Liver (tissue), 9 donors: ENCODE measurements around the gene ITM2A. TPM values are rescaled to one million over a fixed set of nuclear protein-coding genes. Genes with fewer than 3 reads are reported as not detected.

Experiments
- DNase-seq: peaks from one replicate; pipeline ENCODE4 v3.0.0-alpha.2; 2017; ENCODE audit warnings: low spot score
- H3K27ac ChIP-seq, 2 donors: one replicate each; pipeline ENCODE4 v1.7.0; 2013; ENCODE audit warnings: inconsistent platforms in 2 of 2, low read length in 2 of 2, control low read depth in 1 of 2, low read depth in 1 of 2, mild to moderate bottlenecking in 1 of 2
- H3K27me3 ChIP-seq, 4 donors: one replicate each; pipeline versions ENCODE4 v1.6.1 to v1.7.0; 2013; ENCODE audit warnings: low read length in 3 of 4, inconsistent platforms in 1 of 4, mild to moderate bottlenecking in 1 of 4, moderate library complexity in 1 of 4; ENCODE audit not compliant: control insufficient read depth in 4 of 4, insufficient read depth in 4 of 4
- H3K36me3 ChIP-seq, 4 donors: one replicate each; pipeline versions ENCODE4 v1.6.1 to v1.7.0; 2013; ENCODE audit warnings: low read length in 3 of 4, mild to moderate bottlenecking in 3 of 4, low read depth in 1 of 4, moderate library complexity in 1 of 4; ENCODE audit not compliant: control insufficient read depth in 4 of 4, insufficient read depth in 3 of 4
- H3K4me1 ChIP-seq, 4 donors: one replicate each; pipeline versions ENCODE4 v1.6.1 to v1.7.0; 2013; ENCODE audit warnings: low read length in 3 of 4, mild to moderate bottlenecking in 3 of 4, moderate library complexity in 1 of 4; ENCODE audit not compliant: control insufficient read depth in 4 of 4, insufficient read depth in 4 of 4
- H3K4me3 ChIP-seq, 3 donors: one replicate each; pipeline versions ENCODE4 v1.6.1 to v1.7.0; 2013; ENCODE audit warnings: low read length in 3 of 3, control low read depth in 1 of 3, low read depth in 1 of 3, mild to moderate bottlenecking in 1 of 3
- H3K9ac ChIP-seq, 2 donors: one replicate each; pipeline ENCODE4 v1.7.0; 2013; ENCODE audit warnings: low read length in 2 of 2, mild to moderate bottlenecking in 2 of 2, moderate library complexity in 2 of 2, control low read depth in 1 of 2, low read depth in 1 of 2
- H3K9me3 ChIP-seq, 4 donors: one replicate each; pipeline versions ENCODE4 v1.6.1 to v1.7.0; 2013; ENCODE audit warnings: low read length in 3 of 4; ENCODE audit not compliant: control insufficient read depth in 4 of 4
- EGR1 ChIP-seq, 2 donors: IDR thresholded peaks; 2 replicates each; pipeline ENCODE4 v1.6.1; 2016 to 2018; ENCODE audit warnings: antibody characterized with exemption in 2 of 2, low read depth in 2 of 2
- FOXA1 ChIP-seq: IDR thresholded peaks from 2 replicates; pipeline ENCODE4 v1.6.1; 2016; ENCODE audit warnings: antibody characterized with exemption
- FOXA2 ChIP-seq: IDR thresholded peaks from 2 replicates; pipeline ENCODE4 v1.6.1; 2016; ENCODE audit warnings: antibody characterized with exemption
- GABPA ChIP-seq, 2 donors: IDR thresholded peaks in 1 of 2; conservative IDR thresholded peaks in 1 of 2; 2 replicates each; pipeline ENCODE4 v1.6.1; 2016; ENCODE audit warnings: antibody characterized with exemption in 2 of 2, mild to moderate bottlenecking in 1 of 2, moderate library complexity in 1 of 2
- HNF4A ChIP-seq, 2 donors: conservative IDR thresholded peaks; 2 replicates each; pipeline ENCODE4 v1.6.1; 2016; ENCODE audit warnings: antibody characterized with exemption in 2 of 2, mild to moderate bottlenecking in 2 of 2
- HNF4G ChIP-seq: IDR thresholded peaks from 2 replicates; pipeline ENCODE4 v1.6.1; 2016; ENCODE audit warnings: antibody characterized with exemption
- JUND ChIP-seq, 2 donors: IDR thresholded peaks; 2 replicates each; pipeline ENCODE4 v1.6.1; 2016; ENCODE audit warnings: antibody characterized with exemption in 2 of 2
- RAD21 ChIP-seq, 2 donors: IDR thresholded peaks; 2 replicates each; pipeline ENCODE4 v1.6.1; 2016; ENCODE audit warnings: antibody characterized with exemption in 2 of 2, mild to moderate bottlenecking in 2 of 2
- SP1 ChIP-seq: IDR thresholded peaks from 2 replicates; pipeline ENCODE4 v1.6.1; 2018; ENCODE audit warnings: antibody characterized with exemption, mild to moderate bottlenecking
- TAF1 ChIP-seq: conservative IDR thresholded peaks from 2 replicates; pipeline ENCODE4 v1.6.1; 2016; ENCODE audit warnings: antibody characterized with exemption, mild to moderate bottlenecking
- YY1 ChIP-seq: IDR thresholded peaks from 2 replicates; pipeline ENCODE4 v1.6.1; 2016; ENCODE audit warnings: antibody characterized with exemption, mild to moderate bottlenecking
- WGBS: extraction: QIAGEN DNeasy Blood & Tissue Kit; methylation state at CpG from one replicate; pipeline ENCODE4 v1.1.7; 2013; 5-methylcytosine and 5-hydroxymethylcytosine counted together
- polyA plus RNA-seq, 2 donors: library from polyadenylated mRNA; stranded (reverse) in 1 of 2; unstranded in 1 of 2; fragments of 200-250 nt in 1 of 2; fragments of >200 nt in 1 of 2; fragmentation: Nextera tagmentation in 1 of 2; extraction: Ambion mirVana in 1 of 2; gene quantifications; one replicate each; pipeline versions ENCODE4 v1.2.1 to v1.2.3, GENCODE V29; 2013 to 2015
- total RNA-seq, 2 donors: library from RNA; depleted of rRNA; stranded (reverse); fragments of >200 nt; gene quantifications; one replicate each; pipeline ENCODE4 v1.2.3, GENCODE V29; 2014
- TF ChIP-seq, protein P1 (sequence below): fragments of 150-350 bp; IDR thresholded peaks from 2 replicates; pipeline ENCODE4 v1.5.1; 2017; ENCODE audit warnings: improper control_type of control experiment, low read depth, low read length; ENCODE audit not compliant: missing input control
- TF ChIP-seq, protein P2 (sequence below): IDR thresholded peaks from 2 replicates; pipeline ENCODE4 v1.6.1; 2016; ENCODE audit warnings: antibody characterized with exemption
- TF ChIP-seq, protein P3 (sequence below): IDR thresholded peaks from 2 replicates; pipeline ENCODE4 v1.6.1; 2016; ENCODE audit warnings: antibody characterized with exemption
- donor health status: healthy.
- donor health status: healthy.
- donor health status: healthy.
- donor health status: healthy.
- donor health status: healthy.

ITM2A gene
- total and polyA plus RNA-seq, 4 donors: 1.2 to 12.8 (median 3.4) TPM

DNA sequence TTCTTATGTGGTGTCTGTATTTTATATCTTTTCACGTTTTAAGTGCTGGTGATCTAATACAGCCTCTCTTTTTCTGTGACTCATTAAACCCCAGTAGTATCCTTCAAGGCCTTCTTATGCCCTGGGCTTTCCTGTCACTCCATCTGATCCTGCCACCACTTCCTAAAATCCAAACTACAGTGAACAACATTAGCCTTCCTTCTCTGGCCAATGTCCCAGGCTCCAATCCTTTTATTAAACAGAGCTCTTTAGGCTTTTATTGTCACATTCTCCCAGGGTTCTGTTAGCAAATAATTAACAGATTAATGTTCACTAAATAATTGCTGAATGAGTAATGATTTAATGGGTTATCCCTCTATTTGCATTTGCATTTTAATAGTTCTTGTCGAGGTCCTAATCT, 47.9 kb upstream of the ITM2A start:
- H3K27ac ChIP-seq: no peak overlapping the region
- no peak overlapping the region for H3K4me3 ChIP-seq
- no peaks in the 10 kb centered on the region for H3K9me3 ChIP-seq
- no peaks in the 10 kb centered on the region for H3K36me3 ChIP-seq
- TF ChIP-seq, protein P1, sequence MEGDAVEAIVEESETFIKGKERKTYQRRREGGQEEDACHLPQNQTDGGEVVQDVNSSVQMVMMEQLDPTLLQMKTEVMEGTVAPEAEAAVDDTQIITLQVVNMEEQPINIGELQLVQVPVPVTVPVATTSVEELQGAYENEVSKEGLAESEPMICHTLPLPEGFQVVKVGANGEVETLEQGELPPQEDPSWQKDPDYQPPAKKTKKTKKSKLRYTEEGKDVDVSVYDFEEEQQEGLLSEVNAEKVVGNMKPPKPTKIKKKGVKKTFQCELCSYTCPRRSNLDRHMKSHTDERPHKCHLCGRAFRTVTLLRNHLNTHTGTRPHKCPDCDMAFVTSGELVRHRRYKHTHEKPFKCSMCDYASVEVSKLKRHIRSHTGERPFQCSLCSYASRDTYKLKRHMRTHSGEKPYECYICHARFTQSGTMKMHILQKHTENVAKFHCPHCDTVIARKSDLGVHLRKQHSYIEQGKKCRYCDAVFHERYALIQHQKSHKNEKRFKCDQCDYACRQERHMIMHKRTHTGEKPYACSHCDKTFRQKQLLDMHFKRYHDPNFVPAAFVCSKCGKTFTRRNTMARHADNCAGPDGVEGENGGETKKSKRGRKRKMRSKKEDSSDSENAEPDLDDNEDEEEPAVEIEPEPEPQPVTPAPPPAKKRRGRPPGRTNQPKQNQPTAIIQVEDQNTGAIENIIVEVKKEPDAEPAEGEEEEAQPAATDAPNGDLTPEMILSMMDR: no peak
- TF ChIP-seq FOXA1: no peak
- no peak for TF ChIP-seq EGR1 (IDR thresholded peaks at IDR 0.05; ENCODE audit: low read depth in 2 of 2)
- TF ChIP-seq, protein P2, sequence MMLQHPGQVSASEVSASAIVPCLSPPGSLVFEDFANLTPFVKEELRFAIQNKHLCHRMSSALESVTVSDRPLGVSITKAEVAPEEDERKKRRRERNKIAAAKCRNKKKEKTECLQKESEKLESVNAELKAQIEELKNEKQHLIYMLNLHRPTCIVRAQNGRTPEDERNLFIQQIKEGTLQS: no peak
- no peak for TF ChIP-seq YY1
- TF ChIP-seq FOXA2: no peak
- TF ChIP-seq TAF1: no peak
- TF ChIP-seq, protein P3, sequence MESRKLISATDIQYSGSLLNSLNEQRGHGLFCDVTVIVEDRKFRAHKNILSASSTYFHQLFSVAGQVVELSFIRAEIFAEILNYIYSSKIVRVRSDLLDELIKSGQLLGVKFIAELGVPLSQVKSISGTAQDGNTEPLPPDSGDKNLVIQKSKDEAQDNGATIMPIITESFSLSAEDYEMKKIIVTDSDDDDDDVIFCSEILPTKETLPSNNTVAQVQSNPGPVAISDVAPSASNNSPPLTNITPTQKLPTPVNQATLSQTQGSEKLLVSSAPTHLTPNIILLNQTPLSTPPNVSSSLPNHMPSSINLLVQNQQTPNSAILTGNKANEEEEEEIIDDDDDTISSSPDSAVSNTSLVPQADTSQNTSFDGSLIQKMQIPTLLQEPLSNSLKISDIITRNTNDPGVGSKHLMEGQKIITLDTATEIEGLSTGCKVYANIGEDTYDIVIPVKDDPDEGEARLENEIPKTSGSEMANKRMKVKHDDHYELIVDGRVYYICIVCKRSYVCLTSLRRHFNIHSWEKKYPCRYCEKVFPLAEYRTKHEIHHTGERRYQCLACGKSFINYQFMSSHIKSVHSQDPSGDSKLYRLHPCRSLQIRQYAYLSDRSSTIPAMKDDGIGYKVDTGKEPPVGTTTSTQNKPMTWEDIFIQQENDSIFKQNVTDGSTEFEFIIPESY: no peak
- TF ChIP-seq RAD21 (IDR thresholded peaks at IDR 0.05): no peak
- TF ChIP-seq GABPA (IDR thresholded peaks at IDR 0.05 in 1 of 2, conservative IDR thresholded peaks at IDR 0.05 in 1 of 2): no peak
- no peak for TF ChIP-seq HNF4G
- H3K9ac ChIP-seq: no peak overlapping the region
- 46% methylated on average over 2 of the region's 2 CpGs for WGBS
- no peaks in the 10 kb centered on the region for H3K4me1 ChIP-seq
- DNase-seq: no peak
- H3K27me3 ChIP-seq: no peaks in the 10 kb centered on the region

DNA sequence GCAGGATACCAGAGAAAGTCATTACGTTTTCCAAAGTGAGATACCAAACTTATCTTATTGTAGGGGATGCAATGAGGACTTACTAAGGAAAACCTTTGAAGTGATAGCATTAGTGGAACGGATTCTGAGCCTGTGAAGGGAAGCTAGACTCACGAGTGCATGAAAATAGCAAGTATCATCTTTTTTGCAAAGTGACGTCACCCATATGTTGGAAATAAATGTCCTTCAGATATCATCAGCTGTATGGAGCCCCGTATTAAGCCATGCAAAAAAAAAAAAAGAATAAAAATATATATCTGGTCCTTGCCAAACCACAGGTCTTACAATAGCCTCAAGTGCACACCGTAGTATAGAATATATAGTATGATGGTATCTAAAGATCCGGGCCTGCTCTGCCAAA, 46.8 kb upstream of the ITM2A start:
- H3K9ac ChIP-seq: no peak overlapping the region
- H3K4me1 ChIP-seq: no peaks in the 10 kb centered on the region
- no peaks in the 10 kb centered on the region for H3K9me3 ChIP-seq
- no peak for TF ChIP-seq YY1
- TF ChIP-seq SP1: no peak
- TF ChIP-seq JUND (IDR thresholded peaks at IDR 0.05): no peak
- TF ChIP-seq, protein P1: no peak
- TF ChIP-seq EGR1 (IDR thresholded peaks at IDR 0.05; ENCODE audit: low read depth in 2 of 2): no peak
- TF ChIP-seq TAF1: no peak
- TF ChIP-seq, protein P3: no peak
- TF ChIP-seq HNF4A (conservative IDR thresholded peaks at IDR 0.05): no peak
- no peak overlapping the region for H3K27ac ChIP-seq
- no peak for DNase-seq
- WGBS: 55% methylated on average over 7 of the region's 7 CpGs
- H3K36me3 ChIP-seq: no peaks in the 10 kb centered on the region
- no peaks in the 10 kb centered on the region for H3K27me3 ChIP-seq
- no peak overlapping the region for H3K4me3 ChIP-seq
